Pancreas (tissue), 10 donors: Measurements from ENCODE around the gene LSMEM2. TPM values are rescaled to one million over a fixed set of nuclear protein-coding genes. Genes with fewer than 3 reads are reported as not detected.

Source experiments
- ATAC-seq, 4 donors: fragments of 200-7000 bp; cut with Tn5 transposase; one replicate each; pipeline versions ENCODE4 v1.8.0 to v1.9.1; 2020; ENCODE audit warnings: mild to moderate bottlenecking in 4 of 4, moderate library complexity in 4 of 4
- DNase-seq, 6 donors: peaks; one replicate each; pipeline ENCODE4 v3.0.0-alpha.2; 2020
- FAIRE-seq: peaks from 2 replicates; lab custom pipeline; 2012; peaks lifted over from hg19 to GRCh38; lab: Jason Lieb, UNC
- H3K27ac ChIP-seq, 4 donors: fragments of 200-600 bp; sonication (generic); 1 replicate in 3 of 4; 2 replicates in 1 of 4; pipeline versions ENCODE4 v1.5.0 to v1.8.0; 2020
- H3K27me3 ChIP-seq, 4 donors: fragments of 200-600 bp; one replicate each; pipeline ENCODE4 v1.8.0; 2021
- H3K36me3 ChIP-seq, 3 donors: fragments of 200-600 bp; sonication (generic) in 1 of 3; one replicate each; pipeline versions ENCODE4 v1.5.0 to v1.8.0; 2020 to 2021
- H3K4me1 ChIP-seq, 3 donors: fragments of 200-600 bp; one replicate each; pipeline ENCODE4 v1.8.0; 2021
- H3K4me3 ChIP-seq, 4 donors: fragments of 200-600 bp; sonication (generic) in 2 of 4; one replicate each; pipeline versions ENCODE4 v1.5.0 to v1.8.0; 2020 to 2021
- H3K9me3 ChIP-seq, 4 donors: fragments of 200-600 bp; one replicate each; pipeline ENCODE4 v1.8.0; 2021
- WGBS, 2 donors: extraction: QIAGEN DNeasy Blood & Tissue Kit; methylation state at CpG; one replicate each; pipeline ENCODE4 v1.1.7; 2013; 5-methylcytosine and 5-hydroxymethylcytosine counted together
- intact Hi-C, 3 donors: fragments of 100-400 bp; cut with DNase I; formaldehyde crosslinking; loops; one replicate each; pipeline versions ENCODE4 v1.11.1 to v1.14.2; 2022
- polyA plus RNA-seq, 2 donors: library from polyadenylated mRNA; stranded (reverse); fragments of 200-250 nt; gene quantifications; one replicate each; pipeline ENCODE4 v1.2.3, GENCODE V29; 2013
- total RNA-seq, 6 donors: library from RNA; stranded (reverse); fragmentation: NEBNext Ultra II Directional in 4 of 6; extraction: Animal tissue kit (Norgen Biotek cat#: 25700) in 4 of 6; gene quantifications; one replicate each; pipeline versions ENCODE4 v1.2.1 to v1.2.4, GENCODE V29; 2021 to 2023
- TF ChIP-seq, protein P1 (sequence below), 4 donors: fragments of 200-600 bp; sonication (generic) in 3 of 4; IDR thresholded peaks; one replicate each; pipeline versions ENCODE4 v1.5.0 to v1.8.0; 2021; ENCODE audit warnings: antibody characterized with exemption in 4 of 4
- donor health status: healthy with polysubstance abuse.
- donor health status: DM: no; HTN: no; CAD: no; lungs with moderate emphysema.
- donor health status: DM: no; HTN: no; CAD: no.
- donor health status: control.
- donor health status: control.
- donor health status: Bipolar disorder and iron deficiency.
- donor health status: DM: yes; HTN: yes; CAD: no.
- donor health status: DM: no; HTN: no; CAD: no.
- donor health status: DM: no; HTN: no; CAD: no.
- donor health status: DM: yes; HTN: yes; CAD: no.

The LSMEM2 gene
- total and polyA plus RNA-seq, 8 donors = 0.12 to 2.1 (median 0.15) TPM; not detected in 5

DNA sequence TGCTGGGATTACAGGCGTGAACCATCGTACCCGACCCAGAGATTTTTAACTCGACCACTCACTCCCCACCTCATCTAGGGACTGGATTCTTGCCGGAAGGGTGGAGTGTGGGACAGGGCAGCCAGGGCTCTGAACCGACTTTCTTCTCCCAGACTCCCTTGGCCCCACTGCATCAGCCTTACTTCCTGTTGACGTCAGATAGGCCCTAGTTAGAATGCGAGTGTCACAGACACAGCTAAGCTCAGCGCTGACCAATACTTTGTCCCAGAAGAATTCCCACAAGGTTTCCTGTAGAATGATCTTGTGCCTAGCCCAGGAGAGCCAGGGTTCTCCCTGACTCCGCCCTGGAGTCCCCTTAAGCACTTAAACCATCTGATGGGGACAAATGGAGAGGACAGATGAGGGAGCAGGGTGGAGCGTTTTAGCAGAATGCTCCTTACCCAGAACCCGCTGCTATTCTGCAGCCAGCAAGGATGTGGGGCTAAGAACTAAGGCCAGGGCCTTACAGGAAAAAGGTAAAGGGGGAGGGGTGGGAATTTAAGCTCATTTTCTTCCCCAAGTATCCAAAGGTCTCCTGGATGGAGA lies 54.9 kb downstream of the LSMEM2 start:
- H3K27ac ChIP-seq = peak overlapping the region in 3 of 4 donors; percentile 1 to 52 (median 3)
- no peak overlapping the region for H3K4me3 ChIP-seq
- peak in 1 of 6 donors; percentile 25 for DNase-seq
- FAIRE-seq = no peak
- H3K4me1 ChIP-seq = peaks cover 10 to 44% (median 28%) of the 10 kb centered on the region in 3 donors
- no peaks in the 10 kb centered on the region for H3K9me3 ChIP-seq
- no peaks in the 10 kb centered on the region for H3K27me3 ChIP-seq
- ATAC-seq = no peak
- WGBS, 2 donors = 62 to 68% methylated on average over 12 of the region's 12 CpGs
- H3K36me3 ChIP-seq = peaks cover 8 to 27% (median 22%) of the 10 kb centered on the region in 3 donors
- TF ChIP-seq, protein P1, sequence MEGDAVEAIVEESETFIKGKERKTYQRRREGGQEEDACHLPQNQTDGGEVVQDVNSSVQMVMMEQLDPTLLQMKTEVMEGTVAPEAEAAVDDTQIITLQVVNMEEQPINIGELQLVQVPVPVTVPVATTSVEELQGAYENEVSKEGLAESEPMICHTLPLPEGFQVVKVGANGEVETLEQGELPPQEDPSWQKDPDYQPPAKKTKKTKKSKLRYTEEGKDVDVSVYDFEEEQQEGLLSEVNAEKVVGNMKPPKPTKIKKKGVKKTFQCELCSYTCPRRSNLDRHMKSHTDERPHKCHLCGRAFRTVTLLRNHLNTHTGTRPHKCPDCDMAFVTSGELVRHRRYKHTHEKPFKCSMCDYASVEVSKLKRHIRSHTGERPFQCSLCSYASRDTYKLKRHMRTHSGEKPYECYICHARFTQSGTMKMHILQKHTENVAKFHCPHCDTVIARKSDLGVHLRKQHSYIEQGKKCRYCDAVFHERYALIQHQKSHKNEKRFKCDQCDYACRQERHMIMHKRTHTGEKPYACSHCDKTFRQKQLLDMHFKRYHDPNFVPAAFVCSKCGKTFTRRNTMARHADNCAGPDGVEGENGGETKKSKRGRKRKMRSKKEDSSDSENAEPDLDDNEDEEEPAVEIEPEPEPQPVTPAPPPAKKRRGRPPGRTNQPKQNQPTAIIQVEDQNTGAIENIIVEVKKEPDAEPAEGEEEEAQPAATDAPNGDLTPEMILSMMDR (IDR thresholded peaks at IDR 0.05) = no peak
- intact Hi-C loops = no loop called here

DNA sequence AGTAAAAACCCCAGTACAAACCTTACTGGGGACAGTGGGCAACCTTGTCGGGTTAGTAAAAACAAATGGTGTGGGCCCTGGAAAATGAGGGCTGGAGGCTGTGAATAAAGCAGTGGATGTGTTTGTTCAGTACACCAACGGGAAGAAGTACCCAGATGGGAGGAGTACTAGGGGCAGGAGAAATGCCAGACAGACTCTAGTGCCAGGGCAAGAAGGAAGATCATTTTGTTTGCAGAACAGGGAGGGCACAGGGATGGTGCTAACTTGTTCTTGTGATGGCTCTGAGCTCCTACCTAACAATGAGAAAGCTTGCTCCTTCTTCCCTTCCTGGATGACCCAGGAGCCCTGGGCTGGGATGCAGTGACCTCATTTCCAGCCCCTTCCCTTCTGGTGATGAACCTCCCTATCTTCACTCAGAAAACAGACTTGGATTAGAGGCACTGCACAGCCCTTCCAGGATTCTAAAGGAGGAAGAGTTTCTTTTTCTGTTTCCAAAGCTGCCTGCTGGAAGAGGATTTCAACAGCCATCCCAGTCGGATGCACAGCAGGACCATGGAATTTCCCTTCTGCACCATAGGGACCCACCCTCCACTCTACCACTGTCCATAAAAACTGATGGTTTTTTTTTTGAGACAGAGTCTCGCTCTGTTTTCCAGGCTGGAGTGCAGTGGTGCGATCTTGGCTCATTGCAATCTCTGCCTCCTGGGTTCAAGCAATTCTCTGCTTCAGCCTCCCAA lies 55.6 kb downstream of the LSMEM2 start:
- Histone ChIP-seq H3K4me1 (peaks cover 10 to 42% (median 28%) of the 10 kb centered on the region in 3 donors), H3K27ac (peak overlapping the region in 2 of 4 donors; percentile 1 to 95), H3K4me3 (peak overlapping the region in 1 of 4 donors; percentile 72), H3K36me3 (peaks cover 8 to 27% (median 20%) of the 10 kb centered on the region in 3 donors), H3K9me3 (no peaks in the 10 kb centered on the region), H3K27me3 (no peaks in the 10 kb centered on the region)
- no peak for FAIRE-seq
- DNase-seq = no peak
- no peak for ATAC-seq
- intact Hi-C loops = no loop called here
- WGBS, 2 donors = 61 to 63% methylated on average over 5 of the region's 5 CpGs
- TF ChIP-seq, protein P1 (IDR thresholded peaks at IDR 0.05) = no peak

DNA sequence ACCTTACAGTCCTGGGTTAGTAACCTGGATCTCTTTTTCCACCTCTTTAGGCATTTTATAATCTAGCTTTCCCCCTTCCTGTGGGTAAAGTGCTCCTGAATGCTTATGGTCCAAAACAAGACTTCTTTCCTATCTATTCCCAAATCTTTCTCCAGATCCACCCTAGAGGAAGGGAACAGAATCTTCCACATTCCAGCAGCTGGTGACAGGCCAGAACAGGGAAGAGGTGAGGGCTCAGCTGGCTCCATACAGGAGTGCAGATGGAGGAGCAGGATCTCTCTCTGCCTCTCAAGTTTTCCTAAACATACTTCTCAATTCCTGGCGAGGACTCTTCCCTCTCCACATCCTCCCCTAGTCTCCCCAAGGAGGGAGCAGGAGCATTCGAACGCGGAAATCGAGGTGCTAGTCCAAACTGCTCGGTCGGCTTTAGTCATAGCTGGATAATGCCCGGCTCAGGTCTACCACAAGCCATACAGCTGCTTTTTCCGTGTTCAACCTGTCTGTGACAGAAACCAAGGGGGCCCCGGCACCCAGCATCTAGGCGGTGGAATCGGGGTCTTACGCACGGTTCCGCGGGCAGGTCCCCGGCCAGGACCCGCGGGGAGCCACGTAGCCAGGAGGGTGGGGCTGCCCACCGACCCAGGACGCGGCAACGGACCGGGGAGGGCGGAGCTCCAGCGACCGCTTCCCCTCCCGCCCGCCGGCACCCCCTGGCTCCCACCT lies 57.7 kb downstream of the LSMEM2 start:
- Histone ChIP-seq H3K27me3 (no peaks in the 10 kb centered on the region), H3K4me3 (peak overlapping the region; percentile 39 to 98 (median 84)), H3K36me3 (peaks cover 0 to 9% (median 1%) of the 10 kb centered on the region in 3 donors), H3K4me1 (peaks cover 10 to 42% (median 28%) of the 10 kb centered on the region in 3 donors), H3K27ac (peak overlapping the region; percentile 90 to 97 (median 96)), H3K9me3 (no peaks in the 10 kb centered on the region)
- TF ChIP-seq, protein P1 (IDR thresholded peaks at IDR 0.05) = no peak
- ATAC-seq (peak; percentile 2 to 43 (median 6)), DNase-seq (peak in 1 of 6 donors; percentile 85), FAIRE-seq (no peak)
- intact Hi-C loops = no loop called here
- WGBS, 2 donors = 1% methylated on average over 31 of the region's 31 CpGs

DNA sequence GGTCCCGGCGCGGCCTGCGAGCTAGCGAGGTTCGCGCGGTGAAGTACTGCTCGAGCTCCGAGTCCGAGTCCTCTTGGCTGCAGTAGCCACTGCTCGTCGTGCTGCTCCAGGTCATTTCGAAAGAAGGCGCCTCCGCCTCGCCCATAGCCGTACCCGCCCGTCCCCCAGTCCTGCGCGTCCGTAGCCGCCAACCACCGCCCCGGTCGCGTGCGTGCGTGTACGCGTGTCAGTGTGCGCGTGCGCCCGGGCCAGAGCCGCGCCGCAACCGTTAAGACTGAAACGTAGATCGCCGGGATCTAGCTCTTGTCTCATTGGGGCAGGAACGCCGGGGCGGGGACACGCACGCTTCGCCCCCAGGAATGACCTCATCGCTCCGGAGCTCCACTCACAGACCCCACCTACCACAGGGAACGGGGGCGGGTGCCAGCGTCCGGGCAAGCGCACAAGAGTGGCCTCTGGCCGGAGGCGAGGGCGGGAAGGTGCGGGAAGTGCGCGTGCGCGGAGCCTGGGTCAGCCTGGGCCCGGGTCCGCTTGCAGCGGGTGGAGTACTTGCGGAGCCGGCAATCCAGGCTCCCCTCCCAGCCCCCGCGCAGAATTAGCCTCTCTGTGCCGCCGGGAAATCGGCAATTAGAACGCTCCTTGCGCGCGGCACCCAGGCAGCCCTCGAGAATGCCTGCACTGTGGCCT lies 58.4 kb downstream of the LSMEM2 start:
- Histone ChIP-seq H3K27ac (peak overlapping the region; percentile 90 to 97 (median 96)), H3K9me3 (no peaks in the 10 kb centered on the region), H3K4me1 (peaks cover 10 to 42% (median 28%) of the 10 kb centered on the region in 3 donors), H3K27me3 (no peaks in the 10 kb centered on the region), H3K36me3 (peaks cover 0 to 2% (median 0%) of the 10 kb centered on the region in 3 donors), H3K4me3 (peak overlapping the region; percentile 39 to 98 (median 84))
- FAIRE-seq (peak; percentile 39), DNase-seq (peak; percentile 97 to 100 (median 100)), ATAC-seq (peak; percentile 87 to 92 (median 89))
- TF ChIP-seq, protein P1 (IDR thresholded peaks at IDR 0.05) = no peak
- intact Hi-C loops = no loop called here
- WGBS, 2 donors = 1% methylated on average over 71 to 79 of the region's 79 CpGs

Other genes with a start within 250 kb of the LSMEM2 start
- 10 to 100 TPM; 42.5 to 96.9 (median 65.1) TPM for gene RBM5, start 190.2 kb upstream of the LSMEM2 start, total RNA-seq
- 100 to 1,000 TPM in 1 of 2 donors, 10 to 100 TPM in 1; 97.2 to 186 TPM for gene RBM5, start 190.2 kb upstream of the LSMEM2 start, polyA plus RNA-seq
- gene SEMA3F, start 123.8 kb upstream of the LSMEM2 start, total RNA-seq = 1 to 10 TPM; 1.4 to 7.7 (median 2.9) TPM
- gene SEMA3F, start 123.8 kb upstream of the LSMEM2 start, polyA plus RNA-seq = 1 to 10 TPM; 7.1 to 8.8 TPM
- gene GNAT1, start 87.5 kb upstream of the LSMEM2 start, total RNA-seq = not detected
- not detected for gene GNAT1, start 87.5 kb upstream of the LSMEM2 start, polyA plus RNA-seq
- gene SLC38A3, start 73.8 kb upstream of the LSMEM2 start, total RNA-seq = 10 to 100 TPM; 21.2 to 57.9 (median 38.6) TPM
- 10 to 100 TPM; 35.2 to 40.8 TPM for gene SLC38A3, start 73.8 kb upstream of the LSMEM2 start, polyA plus RNA-seq
- 100 to 1,000 TPM in 1 of 6 donors, 10 to 100 TPM in 5; 26.9 to 104 (median 42.9) TPM for gene GNAI2, start 42.9 kb upstream of the LSMEM2 start, total RNA-seq
- gene GNAI2, start 42.9 kb upstream of the LSMEM2 start, polyA plus RNA-seq = 10 to 100 TPM; 54.1 to 97.6 TPM
- 10 to 100 TPM; 27.5 to 53.5 (median 33.2) TPM for gene SEMA3B, start 9.9 kb upstream of the LSMEM2 start, total RNA-seq
- gene SEMA3B, start 9.9 kb upstream of the LSMEM2 start, polyA plus RNA-seq = 100 to 1,000 TPM; 118 to 223 TPM
- 10 to 100 TPM; 47.1 to 81.6 (median 55.1) TPM for gene IFRD2, start 13.3 kb downstream of the LSMEM2 start, total RNA-seq
- gene IFRD2, start 13.3 kb downstream of the LSMEM2 start, polyA plus RNA-seq = 100 to 1,000 TPM; 101 to 117 TPM
- gene HYAL3, start 20.3 kb downstream of the LSMEM2 start, total RNA-seq = 1 to 10 TPM in 1 of 6 donors, under 1 TPM in 5; 0.46 to 1.3 (median 0.65) TPM
- gene HYAL3, start 20.3 kb downstream of the LSMEM2 start, polyA plus RNA-seq = 1 to 10 TPM; 1.6 to 2.1 TPM
- gene NAA80, start 20.3 kb downstream of the LSMEM2 start, total RNA-seq = 1 to 10 TPM; 2.6 to 6.6 (median 5.0) TPM
- gene NAA80, start 20.3 kb downstream of the LSMEM2 start, polyA plus RNA-seq = 10 to 100 TPM; 13.0 to 15.6 TPM
- gene HYAL1, start 24.5 kb downstream of the LSMEM2 start, total RNA-seq = 1 to 10 TPM; 3.1 to 7.1 (median 5.7) TPM
- 10 to 100 TPM in 1 of 2 donors, 1 to 10 TPM in 1; 8.2 to 11.7 TPM for gene HYAL1, start 24.5 kb downstream of the LSMEM2 start, polyA plus RNA-seq
- gene HYAL2, start 43.7 kb downstream of the LSMEM2 start, total RNA-seq = 10 to 100 TPM in 4 of 6 donors, 1 to 10 TPM in 2; 6.3 to 22.1 (median 13.3) TPM
- gene HYAL2, start 43.7 kb downstream of the LSMEM2 start, polyA plus RNA-seq = 10 to 100 TPM; 28.4 to 39.5 TPM
- gene TUSC2, start 49.1 kb downstream of the LSMEM2 start, total RNA-seq = 10 to 100 TPM; 10.2 to 18.7 (median 16.1) TPM
- 10 to 100 TPM; 20.8 to 21.8 TPM for gene TUSC2, start 49.1 kb downstream of the LSMEM2 start, polyA plus RNA-seq
- 10 to 100 TPM; 10.3 to 23.0 (median 12.2) TPM for gene RASSF1, start 61.7 kb downstream of the LSMEM2 start, total RNA-seq
- 10 to 100 TPM; 17.5 to 29.5 TPM for gene RASSF1, start 61.7 kb downstream of the LSMEM2 start, polyA plus RNA-seq
- 1 to 10 TPM in 3 of 6 donors, under 1 TPM in 3; 0.35 to 1.3 (median 1.1) TPM for gene ZMYND10, start 66.6 kb downstream of the LSMEM2 start, total RNA-seq
- gene ZMYND10, start 66.6 kb downstream of the LSMEM2 start, polyA plus RNA-seq = 1 to 10 TPM; 5.1 to 8.3 TPM
- 10 to 100 TPM; 17.1 to 29.2 (median 18.6) TPM for gene NPRL2, start 71.7 kb downstream of the LSMEM2 start, total RNA-seq
- gene NPRL2, start 71.7 kb downstream of the LSMEM2 start, polyA plus RNA-seq = 10 to 100 TPM; 40.9 to 41.8 TPM
- gene CYB561D2, start 71.8 kb downstream of the LSMEM2 start, total RNA-seq = 10 to 100 TPM in 4 of 6 donors, 1 to 10 TPM in 2; 8.6 to 14.2 (median 12.8) TPM
- gene CYB561D2, start 71.8 kb downstream of the LSMEM2 start, polyA plus RNA-seq = 10 to 100 TPM; 15.3 to 30.4 TPM
- 10 to 100 TPM; 13.8 to 22.3 (median 16.1) TPM for gene TMEM115, start 80.4 kb downstream of the LSMEM2 start, total RNA-seq
- gene TMEM115, start 80.4 kb downstream of the LSMEM2 start, polyA plus RNA-seq = 10 to 100 TPM; 25.0 to 29.2 TPM
- gene CACNA2D2, start 224.5 kb downstream of the LSMEM2 start, total RNA-seq = 1 to 10 TPM; 1.1 to 4.6 (median 2.2) TPM
- 10 to 100 TPM in 1 of 2 donors, 1 to 10 TPM in 1; 5.7 to 19.5 TPM for gene CACNA2D2, start 224.5 kb downstream of the LSMEM2 start, polyA plus RNA-seq